HPDE6-E6E7 (cell line): ENCODE data around the gene CBX7.

ENCODE experiments used
- DNase-seq: peaks from one replicate; pipeline ENCODE4 v3.0.0; 2011; ENCODE audit warnings: missing footprints; ENCODE audit errors: extremely low spot score

CBX7 gene

GRCh38 chr22:39125622-39126021 is 26.9 kb downstream of the CBX7 start:
- no peak for DNase-seq

GRCh38 chr22:39123751-39124581 is 28.5 kb downstream of the CBX7 start:
- DNase-seq = no peak

- no peak for DNase-seq
These were observed 29.6 kb downstream of the CBX7 start for GRCh38 chr22:39122772-39123470.

- no peak for DNase-seq
These were observed 31.5 kb downstream of the CBX7 start for GRCh38 chr22:39120983-39121382.

- DNase-seq = no peak
These were observed 34.8 kb downstream of the CBX7 start for GRCh38 chr22:39117585-39118191.

GRCh38 chr22:39115977-39116621 is 36.4 kb downstream of the CBX7 start:
- no peak for DNase-seq

GRCh38 chr22:39115570-39115969 is 36.9 kb downstream of the CBX7 start:
- no peak for DNase-seq

GRCh38 chr22:39114112-39114511 is 38.4 kb downstream of the CBX7 start:
- no peak for DNase-seq

GRCh38 chr22:39110631-39111561 is 41.6 kb downstream of the CBX7 start:
- DNase-seq = no peak

GRCh38 chr22:39109361-39109760 is 43.1 kb downstream of the CBX7 start:
- DNase-seq = no peak

- no peak for DNase-seq
These were observed 44.0 kb downstream of the CBX7 start for GRCh38 chr22:39108487-39108886.

- no peak for DNase-seq
These were observed 46.2 kb downstream of the CBX7 start for GRCh38 chr22:39106326-39106725.

GRCh38 chr22:39103431-39103830 is 49.0 kb downstream of the CBX7 start:
- no peak for DNase-seq

GRCh38 chr22:39101226-39101625 is 51.3 kb downstream of the CBX7 start:
- DNase-seq = no peak

GRCh38 chr22:39098576-39098975 is 53.9 kb downstream of the CBX7 start:
- no peak for DNase-seq

GRCh38 chr22:39098026-39098425 is 54.5 kb downstream of the CBX7 start:
- DNase-seq = no peak

GRCh38 chr22:39097098-39098020 is 55.1 kb downstream of the CBX7 start, which contains the start of gene APOBEC3H:
Gene APOBEC3H (plus strand): TSS chr22:39097244. CDS start chr22:39100279, 3,035 bp downstream.
- peak; percentile 62 for DNase-seq

GRCh38 chr22:39095971-39096370 is 56.5 kb downstream of the CBX7 start:
- no peak for DNase-seq

- DNase-seq = no peak
These were observed 57.6 kb downstream of the CBX7 start for GRCh38 chr22:39094717-39095389.
